Measurements from ENCODE around the gene IKZF1.
A peak's percentile ranks its signal among the peaks of the same experiment; 100 is the strongest.

Gene IKZF1

GRCh38 chr7:50304129-50304910 is at the start of gene IKZF1:
Gene IKZF1, plus strand, starts transcription at chr7:50304716. Its CDS starts 14,346 bp downstream, at chr7:50319062.
- no peak for DNase-seq (ENCODE audit: low read depth in 2 of 2)

GRCh38 chr7:50261593-50261992 is 42.9 kb upstream of the IKZF1 start:
- DNase-seq (ENCODE audit: low read depth in 2 of 2), result no peak

DNA sequence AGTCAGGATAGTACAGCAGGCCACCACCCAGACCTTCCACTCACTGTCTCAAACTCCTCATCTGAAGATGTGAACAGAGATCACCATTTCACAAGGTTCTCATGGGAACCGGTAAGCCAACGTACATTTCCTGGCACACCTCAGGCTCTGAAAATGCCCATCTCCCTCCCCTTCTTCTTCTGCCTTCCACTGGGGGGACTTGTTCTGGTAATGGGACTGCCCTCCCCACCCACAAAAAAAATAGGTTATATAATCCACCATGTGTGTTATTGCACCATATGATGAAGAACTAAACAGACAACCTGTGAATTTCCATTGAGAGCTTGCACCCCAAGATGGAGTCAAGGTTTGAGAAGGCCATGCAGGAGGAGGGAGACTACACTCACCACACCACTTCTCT is 42.1 kb upstream of the IKZF1 start:
- no peak for DNase-seq (ENCODE audit: low read depth in 2 of 2)

GRCh38 chr7:50262916-50263690 is 41.4 kb upstream of the IKZF1 start:
- DNase-seq (ENCODE audit: low read depth in 2 of 2), result no peak

- no peak for DNase-seq (ENCODE audit: low read depth in 2 of 2)
Observed at GRCh38 chr7:50264908-50265307, 39.6 kb upstream of the IKZF1 start.

DNA sequence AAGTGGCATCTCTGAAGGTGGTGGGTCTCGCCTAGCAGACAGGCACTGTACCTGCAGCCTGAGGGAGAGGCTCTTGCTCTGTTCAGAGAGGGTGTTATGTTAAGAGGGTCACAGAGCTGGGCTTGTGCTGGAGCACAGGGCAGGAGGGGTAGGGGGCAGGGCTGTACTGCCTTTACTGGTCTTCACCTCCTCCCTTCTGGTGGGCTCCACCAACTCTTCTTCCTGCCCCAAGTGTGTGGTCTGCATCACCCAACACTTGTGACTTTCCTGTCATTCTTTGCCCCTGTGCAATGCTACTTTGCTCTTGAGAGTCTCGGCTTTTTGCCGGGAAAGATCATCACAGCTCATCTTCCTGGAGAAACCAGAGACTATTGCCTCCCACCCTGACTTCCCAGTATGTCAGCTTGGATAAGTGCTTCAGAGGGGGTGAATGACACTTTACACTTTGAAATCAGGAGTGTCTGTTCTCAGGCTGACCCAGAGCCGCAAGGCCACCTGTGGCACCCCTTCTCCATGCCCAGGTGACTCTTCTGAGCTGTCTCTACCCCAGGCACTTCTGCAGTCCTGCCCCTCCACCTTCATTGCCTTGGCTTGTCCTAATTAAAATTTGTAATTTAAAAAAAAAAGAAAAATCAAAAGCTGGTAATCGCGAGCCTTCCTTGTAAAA is 38.4 kb upstream of the IKZF1 start:
- no peak for DNase-seq (ENCODE audit: low read depth in 2 of 2)

GRCh38 chr7:50266635-50267386 is 37.7 kb upstream of the IKZF1 start:
- peak; percentile 49 to 56 for DNase-seq (ENCODE audit: low read depth in 2 of 2)

- DNase-seq (ENCODE audit: low read depth in 2 of 2), result no peak
Observed at GRCh38 chr7:50267525-50268041, 36.9 kb upstream of the IKZF1 start.

DNA sequence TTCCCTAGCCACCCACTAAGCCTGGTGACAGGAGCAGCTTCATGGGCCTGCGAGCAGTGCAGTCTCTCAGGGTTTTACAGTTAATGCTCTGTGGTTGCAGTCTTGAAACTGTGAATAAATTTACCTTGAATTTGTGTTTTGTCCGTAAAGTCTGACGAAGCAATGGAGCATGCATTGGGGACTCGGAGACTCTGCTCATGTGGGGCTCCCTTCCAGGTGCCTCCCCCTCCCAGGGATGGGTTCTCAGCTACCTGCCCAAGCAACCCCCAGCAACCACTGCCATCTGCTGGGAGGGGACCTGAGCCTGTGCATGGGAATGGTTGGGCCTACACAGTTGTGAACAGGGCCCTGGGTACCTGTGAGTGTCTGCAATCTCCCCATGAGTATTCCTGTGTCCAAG is 36.3 kb upstream of the IKZF1 start:
- DNase-seq (ENCODE audit: low read depth in 2 of 2), result no peak

- no peak for DNase-seq (ENCODE audit: low read depth in 2 of 2)
Observed at GRCh38 chr7:50268990-50269389, 35.5 kb upstream of the IKZF1 start.

- no peak for DNase-seq (ENCODE audit: low read depth in 2 of 2)
Observed at GRCh38 chr7:50270531-50271018, 33.9 kb upstream of the IKZF1 start.

- DNase-seq (ENCODE audit: low read depth in 2 of 2), result no peak
Observed at GRCh38 chr7:50272808-50273207, 31.7 kb upstream of the IKZF1 start.

DNA sequence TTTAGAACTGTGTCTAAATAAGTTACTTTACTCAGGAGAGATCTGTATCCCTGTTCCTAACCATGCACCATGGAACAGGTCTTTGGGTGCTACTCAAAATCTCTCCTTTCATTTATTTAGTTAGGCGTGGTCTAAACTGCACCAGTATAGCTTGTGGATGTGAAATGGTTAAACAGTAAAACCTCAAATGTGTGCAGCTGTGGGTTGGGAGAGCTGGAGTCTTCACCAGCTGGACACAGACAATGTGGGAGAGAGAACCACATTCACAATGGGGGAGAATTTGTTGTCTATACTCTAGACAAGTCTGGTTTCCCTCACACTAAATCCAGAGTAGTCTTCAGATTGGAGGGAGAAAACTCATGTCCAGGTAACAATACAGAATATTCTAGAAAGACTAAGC is 31.2 kb upstream of the IKZF1 start:
- DNase-seq (ENCODE audit: low read depth in 2 of 2), result no peak

GRCh38 chr7:50273870-50274269 is 30.6 kb upstream of the IKZF1 start:
- no peak for DNase-seq (ENCODE audit: low read depth in 2 of 2)

GRCh38 chr7:50274361-50274760 is 30.2 kb upstream of the IKZF1 start:
- DNase-seq (ENCODE audit: low read depth in 2 of 2), result no peak

DNA sequence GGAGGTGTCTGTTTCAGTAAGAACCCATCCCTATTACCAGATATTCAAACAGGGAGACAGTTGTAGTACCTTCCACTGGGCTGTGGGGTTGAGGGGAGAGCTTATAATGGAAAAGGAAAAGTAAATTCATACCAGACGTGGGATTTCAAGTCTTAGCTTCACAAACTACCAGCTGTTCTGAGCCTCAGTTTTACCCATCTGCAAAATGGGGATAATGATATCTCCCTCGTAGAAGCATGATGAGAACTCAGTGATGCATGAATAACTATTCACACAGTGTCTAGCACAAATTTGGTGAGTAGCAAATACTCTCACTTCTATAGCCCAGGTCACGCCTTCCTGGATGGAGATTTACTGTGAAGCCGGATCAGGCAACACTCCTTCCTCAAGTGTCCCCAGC is 29.1 kb upstream of the IKZF1 start:
- DNase-seq (ENCODE audit: low read depth in 2 of 2), result no peak

DNA sequence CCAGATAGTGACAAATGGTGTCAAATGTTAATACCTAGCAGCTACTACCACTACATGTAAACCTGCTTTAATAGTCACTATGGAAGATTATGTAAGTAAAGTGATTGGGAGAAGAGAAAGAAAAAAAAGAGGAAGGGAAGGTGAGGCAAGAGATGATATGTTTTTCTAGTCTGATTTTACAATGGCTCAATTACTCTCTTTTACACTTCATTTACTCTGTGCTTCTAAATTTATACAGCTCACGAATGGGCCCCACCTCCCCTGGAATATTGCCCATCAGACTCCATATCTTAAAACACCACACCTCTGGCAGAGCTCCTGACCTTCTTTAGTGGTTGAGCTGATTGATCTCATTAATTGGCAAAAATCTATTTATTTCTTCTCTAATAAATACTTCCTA is 28.0 kb upstream of the IKZF1 start:
- no peak for DNase-seq (ENCODE audit: low read depth in 2 of 2)

GRCh38 chr7:50278120-50278519 is 26.4 kb upstream of the IKZF1 start:
- DNase-seq (ENCODE audit: low read depth in 2 of 2), result no peak

DNA sequence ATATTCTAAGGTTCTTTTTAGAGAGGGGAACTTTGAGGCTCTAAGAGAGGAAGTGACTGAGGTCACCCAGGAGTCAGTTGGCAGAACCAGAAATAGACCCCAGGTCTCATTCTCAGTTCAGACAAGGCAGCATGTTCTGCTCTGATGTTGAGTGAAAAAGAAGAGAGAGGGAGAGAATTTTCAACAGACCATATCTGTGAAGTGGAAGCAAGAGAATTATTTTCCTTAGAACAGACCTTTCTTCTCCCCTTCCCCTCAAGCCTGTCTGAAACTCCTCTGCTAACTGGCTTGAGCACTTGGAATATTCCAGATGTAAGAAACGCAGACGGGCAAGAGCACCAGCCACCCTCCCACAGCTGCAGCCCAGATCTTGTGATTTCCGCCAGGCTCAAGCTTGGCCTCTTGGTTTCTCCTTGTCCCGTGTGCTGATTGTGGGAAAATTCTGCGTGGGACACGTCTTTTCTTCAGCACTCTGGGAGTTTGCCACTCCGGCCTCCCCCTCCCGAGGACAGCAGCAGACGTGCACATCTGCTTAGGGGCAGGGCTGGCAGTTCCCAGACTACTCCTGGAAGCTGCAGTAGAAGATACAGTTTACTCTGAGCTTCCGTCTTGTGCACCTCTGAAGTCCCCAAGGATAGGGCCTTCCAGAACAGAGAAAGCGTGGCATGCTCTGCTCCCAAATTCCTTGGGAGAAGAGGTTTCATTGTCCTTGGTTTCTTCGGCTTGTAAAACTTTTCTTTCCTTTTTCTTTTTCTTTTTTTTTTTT is 22.7 kb upstream of the IKZF1 start:
- DNase-seq (ENCODE audit: low read depth in 2 of 2), result no peak

DNA sequence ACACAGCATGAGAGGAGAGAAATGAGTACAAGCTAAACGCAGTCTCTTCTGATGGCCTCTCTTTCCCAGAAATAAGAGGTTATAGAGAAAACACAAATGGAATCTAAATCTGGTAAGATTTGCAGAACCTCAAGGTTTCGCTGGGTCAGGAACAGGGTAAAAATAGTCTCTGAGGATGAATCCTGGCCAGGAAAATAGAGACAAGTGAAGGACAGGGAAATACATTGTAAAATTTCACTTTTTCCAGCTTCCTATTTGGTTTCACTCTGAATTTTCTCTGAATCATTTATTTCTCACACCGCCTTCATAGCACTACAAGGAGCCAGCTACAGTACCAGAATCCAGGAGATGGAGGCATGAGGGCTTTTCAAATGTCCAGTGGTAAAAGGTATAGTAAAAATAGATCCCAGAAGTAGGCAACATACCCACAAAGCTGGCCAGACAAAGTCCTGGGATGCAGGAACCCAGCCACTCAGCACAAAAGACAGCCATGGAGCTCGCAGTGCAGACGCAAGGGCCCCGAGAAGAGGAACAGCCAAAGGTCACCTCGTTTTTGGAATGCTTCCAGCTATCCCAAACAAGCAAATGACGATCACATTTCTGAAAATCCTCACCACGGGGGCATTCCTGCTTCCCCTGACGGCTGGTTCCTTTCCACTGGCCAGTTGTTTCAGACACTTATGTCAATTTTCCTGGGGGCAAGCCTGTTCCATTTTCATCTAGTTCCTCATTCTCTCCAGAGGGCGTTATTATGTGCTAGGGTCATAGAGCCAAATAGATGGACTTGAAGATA is 21.5 kb upstream of the IKZF1 start:
- DNase-seq (ENCODE audit: low read depth in 2 of 2), result no peak

Measured in stimulated activated CD8-positive, alpha-beta memory T cell treated with anti-CD3 and anti-CD28 coated beads, Interleukin-7, amount 100 ng/mL, for 1 hour (primary cell).